CD4-positive, CD25-positive, alpha-beta regulatory T cell (primary cell): ENCODE measurements around the gene TTC7B. TPM values are rescaled to one million over a fixed set of nuclear protein-coding genes. Genes with fewer than 3 reads are reported as not detected.

ENCODE experiments used
- ATAC-seq, 2 donors: fragments of 150-1000 bp; cut with Tn5 transposase; one replicate each; pipeline ENCODE4 v1.10.0; 2021; ENCODE audit warnings: low read depth in 2 of 2, moderate number of reproducible peaks in 2 of 2, moderate library complexity in 1 of 2
- DNase-seq, 3 donors: peaks; one replicate each; pipeline versions ENCODE4 v3.0.0 to v3.0.0-alpha.2; 2012 to 2022; ENCODE audit warnings: mixed read lengths in 1 of 3
- H3K27ac ChIP-seq: one replicate; pipeline ENCODE4 v1.7.0; 2013; ENCODE audit warnings: mild to moderate bottlenecking, low read length; ENCODE audit not compliant: insufficient read depth, poor library complexity, severe bottlenecking
- H3K27me3 ChIP-seq: one replicate; pipeline ENCODE4 v1.7.0; 2013; ENCODE audit warnings: low read length; ENCODE audit not compliant: control insufficient read depth, insufficient read depth
- H3K36me3 ChIP-seq: one replicate; pipeline ENCODE4 v1.7.0; 2013; ENCODE audit warnings: mild to moderate bottlenecking, low read length, moderate library complexity; ENCODE audit not compliant: control insufficient read depth, insufficient read depth
- H3K4me1 ChIP-seq: 2 replicates; pipeline ENCODE4 v1.7.0; 2013; ENCODE audit warnings: mild to moderate bottlenecking, low read length; ENCODE audit not compliant: insufficient read depth, control insufficient read depth, poor library complexity, severe bottlenecking
- H3K4me3 ChIP-seq: one replicate; pipeline ENCODE4 v1.7.0; 2013; ENCODE audit warnings: low read depth, mild to moderate bottlenecking, low read length, moderate library complexity
- H3K9me3 ChIP-seq, 2 experiments: 1 replicate in 1 of 2; 2 replicates in 1 of 2; pipeline ENCODE4 v1.7.0; 2013; ENCODE audit warnings: low read length in 2 of 2, mild to moderate bottlenecking in 1 of 2, moderate library complexity in 1 of 2; ENCODE audit not compliant: control insufficient read depth in 2 of 2
- H3K27ac Mint-ChIP-seq, 3 donors: one replicate each; pipeline ENCODE4 v1.8.0; 2020 to 2022; ENCODE audit warnings: mild to moderate bottlenecking in 3 of 3, mixed read lengths in 3 of 3, moderate library complexity in 2 of 3
- H3K27me3 Mint-ChIP-seq: one replicate; pipeline ENCODE4 v1.8.0; 2022; ENCODE audit warnings: mild to moderate bottlenecking, mixed read lengths
- H3K36me3 Mint-ChIP-seq: one replicate; pipeline ENCODE4 v1.8.0; 2020; ENCODE audit warnings: mixed read lengths
- H3K4me1 Mint-ChIP-seq, 4 donors: one replicate each; pipeline ENCODE4 v1.8.0; 2020 to 2022; ENCODE audit warnings: mixed read lengths in 4 of 4, mild to moderate bottlenecking in 1 of 4
- H3K4me3 Mint-ChIP-seq, 4 donors: one replicate each; pipeline ENCODE4 v1.8.0; 2020 to 2022; ENCODE audit warnings: mild to moderate bottlenecking in 4 of 4, mixed read lengths in 4 of 4, moderate library complexity in 3 of 4
- H3K9me3 Mint-ChIP-seq, 7 donors: one replicate each; pipeline ENCODE4 v1.8.0; 2020 to 2022; ENCODE audit warnings: mixed read lengths in 7 of 7, mild to moderate bottlenecking in 3 of 7, moderate library complexity in 2 of 7
- polyA plus RNA-seq, 4 donors: library from polyadenylated mRNA; unstranded; fragments of 300-500 nt; fragmentation: Illumina TruSeq; gene quantifications; one replicate each; pipeline ENCODE4 v1.2.3, GENCODE V29; 2021
- total RNA-seq: library from RNA; stranded (reverse); gene quantifications from one replicate; pipeline ENCODE4 v1.2.3, GENCODE V29; 2022

Gene TTC7B
- total and polyA plus RNA-seq, 5 donors from 2014 or later, result 0.88 to 7.8 (median 1.0) TPM

DNA sequence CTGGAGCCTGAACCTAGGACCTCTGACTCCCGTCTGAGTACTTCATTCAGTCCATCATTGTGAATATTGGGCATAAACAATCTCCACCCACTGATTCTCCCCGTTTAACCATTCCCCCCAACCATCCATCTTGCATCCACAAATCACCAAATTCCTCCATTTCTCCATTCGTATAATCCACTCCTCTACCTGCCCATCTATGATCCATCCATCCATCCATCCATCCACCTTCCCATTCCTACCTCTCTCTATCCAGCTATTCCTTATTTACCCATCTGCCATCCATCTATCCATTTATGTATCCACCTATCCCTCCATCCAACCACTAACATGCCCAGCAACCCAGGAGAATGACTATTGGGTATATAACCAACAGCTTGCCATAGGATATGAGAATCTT, 331.9 kb downstream of the TTC7B start:
- H3K36me3 ChIP-seq, result no peaks in the 10 kb centered on the region
- no peaks in the 10 kb centered on the region for H3K4me1 ChIP-seq
- H3K27me3 ChIP-seq, result peaks cover 4% of the 10 kb centered on the region
- ATAC-seq, result no peak
- H3K9me3 ChIP-seq, result no peaks in the 10 kb centered on the region
- no peak overlapping the region for H3K4me3 ChIP-seq
- no peaks in the 10 kb centered on the region for H3K36me3 Mint-ChIP-seq
- H3K4me1 Mint-ChIP-seq, result peaks cover 0 to 12% (median 2%) of the 10 kb centered on the region in 4 donors
- H3K27ac Mint-ChIP-seq, result no peak overlapping the region
- no peak for DNase-seq
- no peak overlapping the region for H3K27ac ChIP-seq
- H3K27me3 Mint-ChIP-seq, result peaks cover 18% of the 10 kb centered on the region
- H3K9me3 Mint-ChIP-seq, result peaks cover 0 to 8% (median 0%) of the 10 kb centered on the region in 7 donors
- no peak overlapping the region for H3K4me3 Mint-ChIP-seq

DNA sequence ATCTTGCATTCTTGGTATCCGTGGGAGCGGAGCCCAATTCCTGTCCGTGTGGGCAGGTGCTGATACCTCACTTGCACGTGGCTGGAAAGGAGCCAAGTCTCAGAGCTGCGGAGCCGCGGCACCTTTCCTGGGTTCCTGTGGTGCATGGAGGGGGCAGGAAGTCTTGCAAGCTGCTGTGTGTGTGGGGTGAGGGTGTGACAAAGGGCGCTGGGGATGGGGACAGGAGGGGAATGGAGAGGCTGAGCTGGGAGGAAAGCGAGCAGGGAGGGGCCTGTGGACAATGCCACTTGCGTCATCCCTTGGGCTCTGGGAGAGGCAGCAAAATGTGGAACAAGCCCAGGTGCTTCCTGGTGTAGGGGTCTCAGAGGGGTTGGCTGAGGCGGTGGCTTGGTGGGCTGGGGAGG, 332.7 kb downstream of the TTC7B start:
- Mint-ChIP-seq H3K27me3 (peaks cover 18% of the 10 kb centered on the region), H3K27ac (no peak overlapping the region), H3K4me3 (no peak overlapping the region), H3K9me3 (peaks cover 0 to 8% (median 0%) of the 10 kb centered on the region in 7 donors), H3K36me3 (no peaks in the 10 kb centered on the region), H3K4me1 (peaks cover 0 to 12% (median 2%) of the 10 kb centered on the region in 4 donors)
- H3K27ac ChIP-seq, result no peak overlapping the region
- DNase-seq (peak in 1 of 3 donors; percentile 5), ATAC-seq (peak in 1 of 2 donors; percentile 48)
- no peaks in the 10 kb centered on the region for H3K36me3 ChIP-seq
- H3K4me3 ChIP-seq, result no peak overlapping the region
- H3K4me1 ChIP-seq, result no peaks in the 10 kb centered on the region
- H3K9me3 ChIP-seq, result no peaks in the 10 kb centered on the region
- peaks cover 4% of the 10 kb centered on the region for H3K27me3 ChIP-seq

DNA sequence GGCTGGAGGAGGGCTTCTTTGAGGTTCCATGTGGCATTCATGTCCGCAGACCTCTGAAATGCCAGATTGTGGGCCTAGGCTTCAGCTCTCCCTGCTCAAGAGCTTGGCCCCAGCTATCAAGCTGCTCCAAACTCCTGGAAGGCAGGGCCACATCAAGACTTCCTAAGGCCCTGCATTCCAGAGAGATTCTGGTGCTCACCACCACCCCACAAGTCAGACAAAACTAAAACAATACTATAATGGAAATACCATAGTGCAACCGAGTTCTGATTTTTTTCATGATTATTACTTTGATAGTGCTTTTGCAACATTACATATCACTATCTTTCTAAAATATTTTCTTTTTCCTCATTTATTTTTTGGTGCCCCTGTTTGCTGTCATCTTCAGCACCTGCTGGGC, 333.1 kb downstream of the TTC7B start:
- Mint-ChIP-seq H3K9me3 (peaks cover 0 to 8% (median 0%) of the 10 kb centered on the region in 7 donors), H3K27me3 (peaks cover 18% of the 10 kb centered on the region), H3K36me3 (no peaks in the 10 kb centered on the region), H3K27ac (no peak overlapping the region), H3K4me3 (no peak overlapping the region), H3K4me1 (peaks cover 0 to 12% (median 2%) of the 10 kb centered on the region in 4 donors)
- Histone ChIP-seq H3K27ac (no peak overlapping the region), H3K4me3 (no peak overlapping the region), H3K27me3 (peaks cover 4% of the 10 kb centered on the region), H3K4me1 (no peaks in the 10 kb centered on the region), H3K9me3 (no peaks in the 10 kb centered on the region), H3K36me3 (no peaks in the 10 kb centered on the region)
- no peak for DNase-seq
- ATAC-seq, result no peak

DNA sequence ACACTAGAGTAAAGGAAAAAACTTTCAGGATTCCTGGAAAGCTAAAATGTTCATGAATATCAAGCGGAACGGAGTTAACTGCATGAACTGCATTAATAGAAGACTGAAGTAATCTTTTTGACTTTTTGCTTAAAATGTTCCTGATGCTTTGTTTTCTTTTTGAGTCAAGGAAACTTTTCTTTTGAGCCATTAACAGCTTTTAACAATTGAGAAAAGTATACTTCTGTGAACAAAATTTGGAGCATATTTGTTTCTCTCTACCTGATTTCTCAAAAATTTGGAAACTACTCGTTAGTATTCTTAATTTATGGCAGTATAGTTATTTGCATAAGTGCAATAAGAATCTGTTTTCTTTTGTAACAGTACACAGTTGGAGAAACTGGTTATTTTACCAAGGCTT, 340.9 kb downstream of the TTC7B start:
- Mint-ChIP-seq H3K27ac (no peak overlapping the region), H3K36me3 (peaks cover 4% of the 10 kb centered on the region), H3K27me3 (peaks cover 18% of the 10 kb centered on the region), H3K9me3 (peaks cover 4 to 19% (median 10%) of the 10 kb centered on the region in 7 donors), H3K4me3 (no peak overlapping the region), H3K4me1 (no peaks in the 10 kb centered on the region)
- H3K9me3 ChIP-seq, result peaks cover 15 to 23% of the 10 kb centered on the region in 2 experiments
- no peak for ATAC-seq
- H3K4me3 ChIP-seq, result no peak overlapping the region
- no peaks in the 10 kb centered on the region for H3K36me3 ChIP-seq
- H3K4me1 ChIP-seq, result no peaks in the 10 kb centered on the region
- H3K27me3 ChIP-seq, result peaks cover 6% of the 10 kb centered on the region
- no peak for DNase-seq
- H3K27ac ChIP-seq, result no peak overlapping the region

Other genes starting within 250 kb of the TTC7B start
- 38.2 TPM for gene RPS6KA5, start 244.2 kb upstream of the TTC7B start, total RNA-seq
- 10 to 100 TPM; 20.9 to 29.1 (median 24.6) TPM for gene RPS6KA5, start 244.2 kb upstream of the TTC7B start, polyA plus RNA-seq